Lung (tissue), 12 donors: ENCODE measurements around the gene ABR. TPM values are rescaled to one million over a fixed set of nuclear protein-coding genes. Genes with fewer than 3 reads are reported as not detected.

Experiments used
- ATAC-seq: fragments of 200-7000 bp; cut with Tn5 transposase; one replicate; pipeline ENCODE4 v1.9.1; 2020; ENCODE audit warnings: moderate number of reproducible peaks; ENCODE audit not compliant: insufficient read depth, low FRiP score
- DNase-seq, 3 donors: peaks; one replicate each; pipeline ENCODE4 v3.0.0-alpha.2; 2013 to 2017
- H3K27ac ChIP-seq, 2 donors: one replicate each; pipeline ENCODE4 v1.5.1; 2013; ENCODE audit warnings: mild to moderate bottlenecking in 2 of 2, moderate library complexity in 2 of 2, control low read depth in 1 of 2, inconsistent platforms in 1 of 2, low read depth in 1 of 2, low read length in 1 of 2
- H3K27me3 ChIP-seq, 3 donors: one replicate each; pipeline ENCODE4 v1.5.1; 2013; ENCODE audit warnings: low read length in 2 of 3; ENCODE audit not compliant: control insufficient read depth in 3 of 3, insufficient read depth in 3 of 3
- H3K36me3 ChIP-seq, 4 donors: one replicate each; pipeline ENCODE4 v1.5.1; 2013; ENCODE audit warnings: low read length in 4 of 4, mild to moderate bottlenecking in 1 of 4, moderate library complexity in 1 of 4; ENCODE audit not compliant: control insufficient read depth in 4 of 4, insufficient read depth in 4 of 4
- H3K4me1 ChIP-seq, 5 donors: one replicate each; pipeline ENCODE4 v1.5.1; 2013; ENCODE audit warnings: low read length in 5 of 5, mild to moderate bottlenecking in 2 of 5, moderate library complexity in 1 of 5; ENCODE audit not compliant: control insufficient read depth in 5 of 5, insufficient read depth in 5 of 5
- H3K4me3 ChIP-seq: one replicate; pipeline ENCODE4 v1.5.1; 2013; ENCODE audit warnings: mild to moderate bottlenecking, control low read depth, moderate library complexity
- H3K9ac ChIP-seq, 2 donors: one replicate each; pipeline ENCODE4 v1.5.1; 2013; ENCODE audit warnings: low read length in 2 of 2, control low read depth in 1 of 2; ENCODE audit not compliant: insufficient read depth in 1 of 2
- H3K9me3 ChIP-seq, 4 donors: one replicate each; pipeline ENCODE4 v1.5.1; 2013; ENCODE audit warnings: low read length in 3 of 4, mild to moderate bottlenecking in 1 of 4, moderate library complexity in 1 of 4; ENCODE audit not compliant: control insufficient read depth in 4 of 4, insufficient read depth in 3 of 4
- WGBS, 2 donors: extraction: QIAGEN DNeasy Blood & Tissue Kit; methylation state at CpG; one replicate each; pipeline ENCODE4 v1.1.7; 2013; 5-methylcytosine and 5-hydroxymethylcytosine counted together
- polyA plus RNA-seq, 2 donors: library from polyadenylated mRNA; stranded (reverse); fragments of 200-250 nt; gene quantifications; one replicate each; pipeline ENCODE4 v1.2.1, GENCODE V29; 2013
- total RNA-seq, 2 donors: library from RNA; depleted of rRNA in 1 of 2; stranded (reverse); fragments of >200 nt in 1 of 2; gene quantifications; one replicate each; pipeline ENCODE4 v1.2.1, GENCODE V29; 2014 to 2021
- TF ChIP-seq, protein P1 (sequence below): IDR thresholded peaks from 2 replicates; pipeline ENCODE4 v1.5.1; 2012; ENCODE audit warnings: mild to moderate bottlenecking; ENCODE audit errors: control extremely low read depth, extremely low read depth
- donor health status: control.
- donor health status: control.
- donor health status: Bipolar disorder and iron deficiency.
- donor health status: healthy.
- donor health status: DM: yes; HTN: yes; CAD: no.

Gene ABR
- total and polyA plus RNA-seq, 4 donors = 54.8 to 187 (median 70.2) TPM

GRCh38 chr17:1149869-1150268 is 29.9 kb downstream of the ABR start:
- ATAC-seq (no peak), DNase-seq (no peak)
- TF ChIP-seq, protein P1, sequence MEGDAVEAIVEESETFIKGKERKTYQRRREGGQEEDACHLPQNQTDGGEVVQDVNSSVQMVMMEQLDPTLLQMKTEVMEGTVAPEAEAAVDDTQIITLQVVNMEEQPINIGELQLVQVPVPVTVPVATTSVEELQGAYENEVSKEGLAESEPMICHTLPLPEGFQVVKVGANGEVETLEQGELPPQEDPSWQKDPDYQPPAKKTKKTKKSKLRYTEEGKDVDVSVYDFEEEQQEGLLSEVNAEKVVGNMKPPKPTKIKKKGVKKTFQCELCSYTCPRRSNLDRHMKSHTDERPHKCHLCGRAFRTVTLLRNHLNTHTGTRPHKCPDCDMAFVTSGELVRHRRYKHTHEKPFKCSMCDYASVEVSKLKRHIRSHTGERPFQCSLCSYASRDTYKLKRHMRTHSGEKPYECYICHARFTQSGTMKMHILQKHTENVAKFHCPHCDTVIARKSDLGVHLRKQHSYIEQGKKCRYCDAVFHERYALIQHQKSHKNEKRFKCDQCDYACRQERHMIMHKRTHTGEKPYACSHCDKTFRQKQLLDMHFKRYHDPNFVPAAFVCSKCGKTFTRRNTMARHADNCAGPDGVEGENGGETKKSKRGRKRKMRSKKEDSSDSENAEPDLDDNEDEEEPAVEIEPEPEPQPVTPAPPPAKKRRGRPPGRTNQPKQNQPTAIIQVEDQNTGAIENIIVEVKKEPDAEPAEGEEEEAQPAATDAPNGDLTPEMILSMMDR = no peak
- Histone ChIP-seq H3K4me1 (no peaks in the 10 kb centered on the region), H3K27ac (no peak overlapping the region), H3K27me3 (peaks cover 0 to 4% (median 0%) of the 10 kb centered on the region in 3 donors), H3K4me3 (no peak overlapping the region), H3K9me3 (no peaks in the 10 kb centered on the region), H3K36me3 (peaks cover 0 to 4% (median 0%) of the 10 kb centered on the region in 4 donors), H3K9ac (no peak overlapping the region)
- 86 to 91% methylated on average over 13 of the region's 13 CpGs for WGBS, 2 donors

- Histone ChIP-seq H3K9ac (no peak overlapping the region), H3K27me3 (peaks cover 0 to 4% (median 0%) of the 10 kb centered on the region in 3 donors), H3K9me3 (no peaks in the 10 kb centered on the region), H3K27ac (no peak overlapping the region), H3K36me3 (peaks cover 0 to 4% (median 0%) of the 10 kb centered on the region in 4 donors), H3K4me1 (peaks cover 0 to 5% (median 0%) of the 10 kb centered on the region in 5 donors), H3K4me3 (no peak overlapping the region)
- peak; percentile 56 for ATAC-seq
- 72 to 82% methylated on average over 8 of the region's 8 CpGs for WGBS, 2 donors
- peak in 2 of 3 donors; percentile 63 to 64 for DNase-seq
- TF ChIP-seq, protein P1 = no peak
These were observed 32.1 kb downstream of the ABR start for GRCh38 chr17:1147664-1148063.

GRCh38 chr17:1146561-1147265 is 33.1 kb downstream of the ABR start:
- TF ChIP-seq, protein P1 = no peak
- Histone ChIP-seq H3K9ac (no peak overlapping the region), H3K4me3 (no peak overlapping the region), H3K9me3 (no peaks in the 10 kb centered on the region), H3K27me3 (peaks cover 0 to 4% (median 0%) of the 10 kb centered on the region in 3 donors), H3K27ac (no peak overlapping the region), H3K36me3 (peaks cover 0 to 4% (median 0%) of the 10 kb centered on the region in 4 donors), H3K4me1 (peaks cover 0 to 5% (median 0%) of the 10 kb centered on the region in 5 donors)
- 94 to 98% methylated on average over 9 of the region's 9 CpGs for WGBS, 2 donors
- ATAC-seq = no peak
- peak in 1 of 3 donors; percentile 22 for DNase-seq
